CD4-positive, alpha-beta T cell treated with Interleukin-4 for 4 hours (primary cell): ENCODE data around the gene ADAMTS7.
"Not testable (repeated sequence)": the region's sequence is repeated elsewhere in the genome, so short reads cannot be mapped to it uniquely, and the experiment has no call there.

Source experiments
- DNase-seq: peaks from one replicate; pipeline ENCODE4 v3.0.0-alpha.2; 2020

The ADAMTS7 gene

DNA sequence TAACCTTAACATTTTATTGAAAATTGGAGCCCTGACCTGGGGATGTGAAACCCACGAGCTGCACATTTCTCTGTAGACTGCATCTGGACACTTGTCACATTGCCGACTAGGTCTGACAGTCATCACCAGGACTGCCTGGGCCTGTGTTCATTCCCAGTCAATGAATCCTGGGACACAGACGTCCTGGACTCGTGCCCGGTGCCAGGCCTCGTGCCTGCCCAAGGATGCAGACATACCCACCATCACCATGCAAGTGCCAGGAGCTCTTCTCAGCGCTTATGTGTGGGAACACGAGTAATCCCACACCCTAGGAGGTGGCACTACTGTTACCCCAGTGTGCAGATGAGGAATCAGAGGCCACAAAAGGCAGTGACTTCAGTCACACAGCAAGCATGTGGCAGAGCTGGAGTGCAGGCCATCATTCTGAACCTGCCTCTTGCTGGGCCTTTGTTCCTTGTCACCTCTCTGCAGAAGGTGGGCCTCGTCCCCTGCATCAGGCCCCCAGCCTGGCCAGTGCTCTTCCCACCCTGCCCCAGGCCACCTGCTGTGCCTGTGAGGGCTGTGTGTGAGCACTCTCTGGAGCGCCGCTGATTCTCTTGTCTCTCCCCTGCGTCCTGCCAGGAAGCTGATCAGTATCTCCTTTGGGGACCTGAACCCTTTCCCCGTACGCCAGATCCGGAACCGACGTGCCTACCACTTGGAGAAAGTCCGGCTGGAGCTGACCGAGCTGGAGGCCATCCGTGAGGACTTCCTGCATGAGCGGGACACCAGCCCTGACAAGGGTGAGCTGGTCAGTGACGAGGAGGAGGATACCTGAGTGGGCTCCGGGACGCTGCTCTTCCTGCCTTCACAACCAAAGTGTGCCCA lies 58.5 kb downstream of the ADAMTS7 start:
- DNase-seq: no peak

DNA sequence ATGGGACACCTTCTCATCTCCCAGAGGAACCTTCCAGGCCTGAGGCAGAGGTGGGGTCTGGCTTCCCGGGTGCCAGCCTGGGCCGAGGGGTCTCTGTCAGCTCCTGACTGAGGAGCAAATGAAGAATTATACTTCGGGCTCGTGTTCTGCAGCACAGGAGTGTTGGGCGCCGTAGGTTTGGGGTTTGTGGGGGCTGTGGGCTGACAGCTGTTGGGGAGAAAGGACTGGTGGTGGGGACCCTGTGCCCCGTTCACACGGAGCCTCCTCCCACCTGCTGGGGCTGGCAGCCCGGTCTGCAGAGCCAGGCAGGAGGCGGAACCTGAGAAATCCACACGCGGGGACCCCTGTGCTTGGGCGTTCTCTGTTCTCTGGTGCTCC lies 59.7 kb downstream of the ADAMTS7 start:
- DNase-seq: no peak

DNA sequence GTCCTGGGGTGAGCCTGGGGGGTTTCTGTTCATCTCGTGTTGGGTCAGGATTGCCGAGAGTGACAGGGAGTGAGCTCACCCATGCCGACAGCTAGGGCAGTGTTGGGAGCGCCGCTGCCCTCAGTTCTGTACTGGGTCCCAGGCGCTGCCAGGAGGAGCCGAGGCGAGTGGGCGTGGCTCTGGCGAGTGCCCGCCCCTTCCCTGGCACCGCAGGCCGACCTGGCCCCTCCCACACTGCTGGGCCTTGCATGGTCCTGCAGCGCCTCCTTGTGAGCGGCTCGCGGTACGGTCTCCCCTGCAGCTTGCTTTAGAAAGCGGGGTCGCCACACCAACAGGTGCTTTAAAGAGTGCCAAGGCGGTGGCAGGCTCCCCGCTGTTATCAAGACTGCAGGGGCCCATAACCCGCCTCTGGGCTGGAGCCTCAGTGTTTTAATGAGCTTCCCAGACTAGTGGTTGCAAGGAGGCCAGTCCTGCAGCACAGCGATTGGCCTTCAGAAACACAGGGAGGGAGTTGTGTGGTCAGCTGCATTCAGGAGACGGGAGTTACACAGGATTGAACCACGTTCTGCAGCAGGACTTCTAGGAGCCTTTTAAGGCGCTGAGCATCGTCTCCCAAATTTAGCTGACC lies 60.2 kb downstream of the ADAMTS7 start:
- DNase-seq: peak; percentile 82

DNA sequence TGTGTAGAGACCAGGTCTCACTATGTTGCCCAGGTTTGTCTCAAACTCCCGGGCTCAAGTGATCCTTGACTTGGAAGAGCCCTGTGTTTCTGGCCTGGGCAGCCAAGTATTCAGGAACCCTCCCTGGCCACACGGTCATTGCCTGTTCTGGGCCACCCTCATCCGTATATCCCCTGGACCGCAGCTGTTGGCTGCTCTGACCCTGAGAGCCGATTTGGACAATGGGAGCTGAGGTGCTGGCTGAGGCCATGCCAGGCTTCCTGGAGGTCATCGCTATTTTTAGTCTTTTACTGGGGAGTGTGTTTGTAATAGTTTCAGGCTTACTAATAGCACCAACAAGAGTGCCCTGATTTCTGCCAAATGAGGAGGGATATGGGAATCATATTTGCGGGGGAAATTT lies 60.7 kb downstream of the ADAMTS7 start:
- no peak for DNase-seq

DNA sequence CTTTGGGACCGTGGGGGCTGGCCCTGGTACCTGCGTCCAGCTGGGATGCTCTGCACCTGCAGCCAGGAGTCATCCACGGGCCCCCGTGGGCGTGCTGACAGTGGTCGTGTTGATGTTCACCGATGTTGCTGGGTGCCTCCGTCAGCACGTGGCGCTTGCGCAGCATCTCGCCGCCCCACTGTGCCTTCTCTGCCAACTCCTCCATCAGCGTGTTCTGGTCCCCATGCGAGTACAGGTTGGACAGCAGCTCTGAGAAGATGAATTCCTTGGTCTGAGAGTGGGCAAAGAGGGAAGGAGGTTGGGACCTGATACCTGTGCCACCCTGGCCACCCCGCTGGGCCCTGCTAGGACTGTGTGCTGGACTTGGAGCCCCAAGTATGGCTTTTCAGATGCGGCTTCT lies 61.4 kb downstream of the ADAMTS7 start:
- DNase-seq: no peak

DNA sequence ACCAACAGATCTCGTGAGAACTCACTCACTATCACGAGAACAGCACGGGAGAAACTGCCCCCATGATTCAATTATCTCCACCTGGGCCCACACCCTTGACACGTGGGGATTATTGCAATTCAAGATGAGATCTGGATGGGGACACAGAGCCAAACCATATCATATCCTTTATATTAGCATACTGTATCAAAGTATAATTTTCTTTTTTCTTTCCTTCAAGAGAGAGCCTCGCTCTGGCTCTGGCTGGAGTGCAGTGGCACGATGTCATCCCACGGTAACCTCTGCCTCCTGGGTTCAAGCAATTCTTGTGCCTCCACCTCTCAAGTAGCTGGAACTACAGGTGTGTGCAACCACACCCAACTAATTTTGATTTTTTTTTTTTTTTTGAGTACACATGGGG lies 63.4 kb downstream of the ADAMTS7 start:
- not testable (repeated sequence) for DNase-seq

DNA sequence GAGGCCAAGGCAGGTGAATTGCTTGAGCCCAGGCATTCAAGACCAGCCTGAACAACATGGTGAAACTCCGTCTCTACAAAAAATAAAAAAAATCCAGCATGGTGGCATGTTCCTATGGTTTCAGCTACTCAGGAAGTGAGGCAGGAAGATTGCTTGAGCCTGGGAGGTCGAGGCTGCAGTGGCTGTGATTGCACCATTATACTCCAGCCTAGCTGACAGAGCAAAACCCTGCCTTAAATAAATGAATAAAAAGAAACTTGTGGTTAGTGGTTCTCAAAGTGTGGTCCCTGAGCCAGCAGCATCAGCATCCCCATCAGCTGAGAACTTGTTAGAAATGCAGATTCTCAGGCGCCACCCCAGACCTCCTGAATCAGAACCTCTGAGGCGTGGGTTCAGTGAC lies 69.6 kb downstream of the ADAMTS7 start:
- not testable (repeated sequence) for DNase-seq

DNA sequence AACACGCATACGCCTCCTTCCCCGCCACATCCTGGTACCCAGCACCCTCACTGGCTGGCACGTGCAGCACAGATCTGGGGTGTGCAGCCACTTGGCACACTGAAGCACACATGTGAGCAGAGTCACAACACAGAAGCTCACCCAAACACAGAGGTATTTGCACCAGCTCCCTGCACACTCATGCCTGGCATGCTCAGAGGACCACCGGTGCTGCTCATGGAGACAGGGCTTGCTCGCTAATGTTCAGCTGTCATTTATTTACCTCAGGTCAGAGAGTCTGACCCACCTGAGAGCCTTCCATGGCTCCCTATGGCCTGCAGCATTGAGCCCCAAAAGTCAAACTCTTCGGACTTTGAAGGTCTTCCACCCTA lies 70.4 kb downstream of the ADAMTS7 start:
- no peak for DNase-seq

DNA sequence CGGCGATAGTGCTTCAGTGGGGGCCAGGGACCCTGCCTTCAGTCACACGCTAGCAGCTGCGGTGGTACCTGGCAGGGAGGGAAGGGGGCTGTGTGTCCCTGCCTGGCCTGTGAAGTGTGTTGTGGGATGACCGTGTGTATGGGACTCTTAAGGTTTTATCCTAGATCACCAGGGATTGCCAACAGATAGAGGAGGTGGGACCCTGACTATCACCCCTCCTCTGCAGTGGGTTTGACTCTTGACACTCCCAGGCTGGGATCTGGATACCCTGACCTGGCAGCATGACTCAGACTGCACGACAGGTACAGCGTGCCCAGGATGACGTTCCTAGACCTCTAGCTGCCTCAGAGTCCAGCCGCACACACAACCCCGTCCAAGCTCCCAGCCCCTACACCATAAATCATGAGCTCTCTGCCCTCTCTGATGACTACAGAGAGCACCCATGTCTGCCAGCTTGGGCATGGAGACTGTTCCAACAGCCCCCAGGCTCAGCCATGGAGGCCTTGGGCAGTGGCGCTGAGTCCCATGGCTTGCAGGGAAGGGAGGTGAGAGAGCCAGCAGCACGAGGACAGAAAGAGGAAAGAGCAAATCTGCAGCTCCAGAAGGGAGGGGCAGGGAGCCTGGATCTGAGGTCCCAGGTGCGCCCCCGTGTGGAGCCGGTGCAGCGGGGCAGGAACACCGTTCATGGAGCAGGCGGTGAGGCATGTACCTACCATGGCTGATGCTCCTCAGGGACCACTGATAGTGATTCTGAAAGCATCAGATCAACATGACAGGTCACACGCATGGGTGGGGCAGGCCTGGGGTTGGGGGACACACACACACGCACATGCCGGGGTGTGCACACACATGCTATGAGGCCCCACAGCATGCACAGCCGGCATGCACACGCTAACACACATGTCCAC lies 71.0 kb downstream of the ADAMTS7 start:
- DNase-seq: no peak

DNA sequence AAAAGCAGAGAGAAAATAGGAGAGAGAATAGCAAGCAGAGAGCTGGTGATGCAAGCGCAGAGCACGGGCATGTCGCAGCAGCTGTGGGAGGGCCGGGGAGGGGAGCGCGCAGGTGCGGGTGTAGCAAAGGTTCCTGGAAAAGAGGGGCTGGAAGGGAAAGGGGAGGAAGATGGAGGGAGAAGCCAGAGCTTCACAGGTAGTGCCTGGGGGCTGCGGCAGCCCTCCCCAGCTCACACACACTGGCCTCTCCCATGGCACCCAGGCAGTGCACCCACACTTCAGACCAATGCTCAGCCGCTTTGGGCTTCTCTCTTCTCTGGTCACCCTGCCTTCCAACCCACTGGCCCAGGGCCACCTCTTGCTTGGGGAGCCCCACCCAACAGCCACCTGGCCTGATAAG lies 72.1 kb downstream of the ADAMTS7 start:
- no peak for DNase-seq

DNA sequence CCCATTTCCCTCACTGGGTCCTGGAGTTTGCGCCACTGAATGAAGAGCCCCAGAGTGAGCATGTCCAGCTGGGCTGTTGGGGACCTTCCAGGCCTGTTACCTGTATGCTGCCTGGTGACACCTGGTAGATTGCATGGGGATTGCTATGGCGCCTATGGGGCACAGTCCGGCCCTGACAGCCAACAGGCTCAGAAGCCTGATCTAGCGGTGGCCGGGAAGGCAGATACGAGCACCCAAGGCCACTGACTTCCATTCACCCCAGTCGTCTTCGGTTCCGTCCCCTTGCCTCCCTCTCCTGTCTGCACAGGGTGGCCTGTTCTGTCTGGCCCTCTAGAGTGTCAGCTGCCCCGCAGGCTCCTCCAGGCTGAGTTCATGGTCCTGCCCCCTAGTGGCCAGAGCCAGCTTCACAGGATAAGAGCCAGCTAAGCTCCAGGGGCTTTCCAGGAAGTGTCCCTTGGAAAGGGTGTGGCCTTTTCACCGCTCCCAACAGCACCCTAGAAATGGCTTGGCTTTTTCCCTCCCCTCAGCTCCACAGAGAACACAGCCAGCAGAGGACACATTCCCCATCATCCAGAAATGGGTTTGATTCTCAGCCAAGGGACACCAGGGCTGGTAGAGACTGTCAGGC lies 73.2 kb downstream of the ADAMTS7 start:
- DNase-seq: not testable (repeated sequence)

DNA sequence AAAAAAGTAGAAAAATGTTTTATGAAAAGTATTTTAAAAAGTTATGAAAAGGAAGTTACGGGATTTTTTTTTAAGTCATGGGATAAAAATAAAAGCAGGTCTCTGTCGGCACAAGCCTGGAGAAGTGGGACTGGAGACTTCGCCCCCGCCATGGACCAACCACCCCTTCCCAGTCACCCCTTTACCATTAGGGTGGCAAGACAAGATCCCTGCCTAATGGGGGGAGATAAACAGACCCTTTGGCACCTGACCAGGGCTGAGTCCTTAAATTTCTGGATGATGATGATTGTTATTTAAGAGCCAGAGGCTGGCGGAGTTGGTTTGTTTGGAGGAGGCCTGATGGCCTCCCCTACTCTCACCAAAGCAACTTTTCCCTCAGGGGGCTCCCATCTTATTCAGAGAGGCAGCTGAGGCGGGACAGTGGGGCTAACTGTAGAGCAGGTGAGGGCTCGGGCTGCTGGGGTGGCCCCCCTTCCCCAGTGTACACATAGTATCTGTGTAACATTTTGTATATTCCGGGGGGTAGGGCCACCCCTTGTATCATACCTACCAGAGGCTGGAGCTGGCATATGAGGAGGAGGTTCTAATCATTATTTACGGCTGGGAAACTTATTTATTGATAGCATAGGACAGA lies 74.0 kb downstream of the ADAMTS7 start:
- no peak for DNase-seq

DNA sequence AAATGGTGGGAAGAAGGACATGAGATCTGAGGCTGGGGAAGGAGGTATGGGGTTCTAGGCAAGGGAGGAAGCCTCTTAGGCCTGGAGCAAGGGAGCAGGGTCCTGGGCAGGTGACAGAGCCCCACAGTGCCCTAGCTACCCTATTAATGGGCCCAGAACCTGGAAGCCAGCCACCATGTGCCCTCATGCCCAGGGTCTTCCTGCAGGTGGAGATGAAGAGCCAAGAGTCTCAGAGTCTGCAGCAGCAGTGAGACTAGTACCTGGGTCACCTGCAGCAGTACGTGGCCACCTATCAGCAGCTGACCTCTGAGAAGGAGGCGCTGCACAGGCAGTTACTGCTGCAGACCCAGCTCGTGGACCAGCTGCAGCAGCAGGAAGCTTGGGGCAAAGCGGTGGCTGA lies 75.0 kb downstream of the ADAMTS7 start:
- DNase-seq: not testable (repeated sequence)

DNA sequence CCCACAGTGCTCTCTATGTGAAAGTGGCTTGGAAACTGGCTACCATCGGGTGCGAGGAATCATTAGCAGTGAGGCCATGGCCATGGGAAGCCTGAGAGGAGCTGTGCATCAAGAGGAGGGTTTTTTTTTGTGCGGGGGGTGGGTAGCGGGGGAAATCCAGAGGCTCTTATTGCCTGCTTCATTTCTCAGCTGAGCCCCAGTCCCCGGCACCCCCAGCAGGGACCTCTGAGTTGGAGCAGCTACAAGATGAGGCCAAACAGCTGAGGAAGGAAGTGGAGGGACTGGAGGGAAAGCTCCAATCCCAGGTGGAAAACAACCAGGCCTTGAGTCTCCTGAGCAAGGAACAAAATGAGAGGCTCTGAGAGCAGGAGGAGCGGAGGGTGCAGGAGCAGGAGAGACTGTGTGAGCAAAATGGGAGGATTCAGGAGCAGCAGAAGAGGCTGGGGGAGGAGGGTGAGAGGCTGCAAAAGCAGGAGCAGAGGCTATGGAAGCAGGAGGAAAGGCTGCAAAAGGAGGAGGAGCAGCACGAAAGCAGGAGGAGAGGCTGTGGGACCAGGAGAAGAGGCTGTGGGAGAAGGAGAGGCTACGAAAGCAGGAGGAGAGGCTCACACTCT lies 76.7 kb downstream of the ADAMTS7 start:
- DNase-seq: no peak

DNA sequence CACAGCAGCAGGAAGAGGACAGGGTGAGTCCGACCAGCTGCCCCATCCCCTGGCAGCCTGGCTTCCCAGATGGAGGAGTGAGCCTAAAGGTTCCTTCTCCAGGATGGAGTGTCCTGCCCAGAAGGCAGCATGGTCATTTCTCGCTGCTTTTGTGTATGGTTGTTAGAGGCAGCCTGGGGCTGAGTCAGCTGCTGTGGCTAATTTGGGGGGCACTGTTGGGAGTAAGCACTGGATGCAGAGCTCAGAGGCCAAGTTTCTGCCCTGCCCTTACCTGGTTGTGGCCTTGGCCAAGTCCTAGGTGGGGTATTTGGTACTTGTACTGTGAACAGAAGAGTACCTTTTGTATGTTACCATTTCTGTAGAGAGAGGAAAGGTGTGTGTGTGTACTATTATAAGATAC lies 78.6 kb downstream of the ADAMTS7 start:
- no peak for DNase-seq

DNA sequence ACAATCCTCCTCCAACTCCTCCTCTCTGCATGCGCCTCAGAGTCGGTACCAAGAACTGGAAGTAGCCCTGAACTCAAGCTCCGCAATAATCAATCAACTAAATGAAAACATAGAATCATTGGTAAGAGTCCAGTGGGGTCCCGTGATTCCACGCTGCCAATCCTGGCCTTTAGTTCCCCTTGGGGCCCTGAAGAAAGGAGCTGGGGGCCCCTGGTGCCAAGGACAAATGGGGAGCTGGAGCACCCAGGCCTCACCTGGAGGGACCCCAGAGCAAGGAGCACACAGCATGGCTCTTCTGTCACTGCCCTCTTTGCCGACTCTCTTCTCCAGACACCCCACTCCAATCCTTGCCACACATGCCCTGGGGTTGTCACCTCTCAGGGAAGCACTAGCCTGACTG lies 80.3 kb downstream of the ADAMTS7 start:
- DNase-seq: no peak

DNA sequence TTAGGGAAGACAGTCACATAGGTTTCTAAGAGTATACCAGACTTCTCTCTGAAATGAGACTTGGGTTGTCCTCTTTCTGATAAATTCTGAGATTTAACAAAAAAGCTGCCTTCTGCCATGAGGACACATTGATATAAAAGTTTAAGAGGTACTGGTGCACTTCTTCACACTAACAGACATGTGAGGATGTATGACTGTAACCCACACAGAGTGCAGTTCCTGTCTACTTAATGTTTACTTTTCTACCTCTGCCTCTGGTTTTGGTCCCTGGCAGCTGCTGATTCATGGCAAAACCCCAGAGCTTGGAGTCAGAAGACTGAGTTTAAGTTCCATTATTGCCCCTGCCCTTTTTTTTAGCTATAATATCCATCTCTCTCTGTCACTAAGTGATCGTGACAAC lies 82.8 kb downstream of the ADAMTS7 start:
- DNase-seq: not testable (repeated sequence)

DNA sequence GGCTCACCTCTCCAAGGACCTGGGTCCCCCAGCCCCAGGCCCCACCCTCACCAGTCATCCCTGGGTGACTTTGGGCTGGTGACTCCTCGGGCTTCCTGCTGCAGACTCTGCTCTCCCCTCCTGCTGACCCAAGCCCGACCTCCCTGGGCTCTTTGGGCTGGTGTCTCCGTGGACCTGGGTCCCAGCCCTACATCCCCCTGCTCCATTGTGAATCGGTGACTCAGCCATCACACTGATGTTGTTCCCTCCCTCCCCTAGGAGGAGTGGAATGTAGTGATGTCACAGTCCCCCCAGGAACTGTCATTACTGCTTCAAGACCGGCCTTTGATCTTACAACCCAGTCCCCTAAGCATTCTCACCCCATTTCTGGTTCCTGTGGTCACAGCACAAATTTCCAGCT lies 83.7 kb downstream of the ADAMTS7 start:
- no peak for DNase-seq

DNA sequence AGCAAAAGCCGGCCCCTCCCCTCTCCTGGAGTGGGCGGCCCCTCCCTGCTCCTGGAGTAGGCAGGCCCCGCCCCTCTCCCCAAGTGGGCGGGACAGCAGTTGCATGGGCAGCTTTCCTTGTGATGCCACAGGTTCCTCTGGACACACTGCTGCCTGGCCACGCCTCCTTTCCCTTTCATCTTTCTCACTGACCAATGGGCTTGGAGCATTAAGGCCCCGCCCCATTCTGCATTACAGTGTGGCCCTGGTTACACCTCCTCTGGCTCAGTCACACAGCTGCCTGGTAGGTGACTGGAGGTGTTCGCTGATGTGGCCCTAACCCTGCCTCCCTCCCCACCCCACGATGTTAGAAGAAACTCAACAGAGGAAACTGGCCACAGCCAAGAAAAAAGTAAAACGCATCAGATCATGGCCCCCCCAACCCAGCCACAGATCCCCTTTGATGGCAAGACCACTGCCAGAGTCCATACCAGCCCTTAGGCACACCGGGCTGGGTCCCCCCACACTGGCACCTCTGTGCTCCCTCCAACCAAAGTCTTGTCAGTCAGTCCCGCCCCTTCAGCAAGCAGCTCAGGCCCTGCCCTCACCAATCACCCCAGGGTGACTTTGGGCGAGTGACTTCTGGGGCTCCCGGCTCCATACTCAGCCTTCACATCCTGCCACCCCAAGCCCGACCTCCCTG lies 84.3 kb downstream of the ADAMTS7 start:
- no peak for DNase-seq

DNA sequence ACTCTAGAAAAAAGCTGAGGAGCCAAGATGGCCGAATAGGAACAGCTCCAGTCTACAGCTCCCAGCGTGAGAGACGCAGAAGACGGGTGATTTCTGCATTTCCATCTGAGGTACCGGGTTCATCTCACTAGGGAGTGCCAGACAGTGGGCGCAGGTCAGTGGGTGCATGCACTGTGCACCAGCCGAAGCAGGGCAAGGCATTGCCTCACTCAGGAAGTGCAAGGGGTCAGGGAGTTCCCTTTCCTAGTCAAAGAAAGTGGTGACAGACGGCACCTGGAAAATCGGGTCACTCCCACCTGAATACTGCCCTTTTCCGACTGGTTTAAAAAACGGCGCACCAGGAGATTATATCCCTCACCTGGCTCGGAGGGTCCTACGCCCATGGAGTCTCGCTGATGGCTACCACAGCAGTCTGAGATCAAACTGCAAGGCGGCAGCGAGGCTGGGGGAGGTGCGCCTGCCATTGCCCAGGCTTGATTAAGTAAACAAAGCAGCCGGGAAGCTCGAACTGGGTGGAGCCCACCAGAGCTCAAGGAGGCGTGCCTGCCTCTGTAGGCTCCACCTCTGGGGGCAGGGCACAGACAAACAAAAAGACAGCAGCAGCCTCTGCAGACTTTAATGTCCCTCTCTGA lies 91.3 kb downstream of the ADAMTS7 start:
- not testable (repeated sequence) for DNase-seq

DNA sequence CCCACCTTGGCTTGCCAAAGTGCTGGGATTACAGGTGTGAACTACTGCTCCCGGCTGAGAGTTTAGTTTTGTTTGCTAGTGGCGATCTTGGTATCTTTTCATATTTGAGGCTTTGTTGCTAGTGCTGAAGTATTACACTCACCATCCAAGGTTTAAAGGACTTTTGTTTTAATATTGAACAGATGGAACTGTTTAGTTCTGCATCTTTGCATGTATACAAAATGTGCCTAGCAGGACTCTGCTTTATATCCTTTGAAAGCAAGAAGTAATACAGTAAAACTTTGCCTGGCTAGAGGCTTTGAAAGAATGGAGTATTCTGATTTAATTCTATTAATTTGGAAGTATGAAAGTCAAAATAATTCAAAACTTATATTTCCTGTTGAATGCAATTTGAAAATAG lies 92.4 kb downstream of the ADAMTS7 start:
- DNase-seq: no peak
